RWPE2 (cell line): ENCODE results near the gene ARAP2.

Source experiments
- ATAC-seq: fragments of 200-7000 bp; cut with Tn5 transposase; 3 replicates; pipeline ENCODE4 v1.9.1; 2021; ENCODE audit warnings: low read depth
- DNase-seq: peaks from one replicate; pipeline ENCODE4 v3.0.0-alpha.2; 2020; ENCODE audit warnings: low spot score
- H3K27ac ChIP-seq: fragments of 450-650 bp; 2 replicates; pipeline ENCODE4 v1.5.1; 2017; ENCODE audit warnings: mild to moderate bottlenecking; ENCODE audit not compliant: poor library complexity, severe bottlenecking
- H3K27me3 ChIP-seq: fragments of 250-450 bp; sonication (Bioruptor Pico); 2 replicates; pipeline ENCODE4 v1.5.1; 2021; ENCODE audit warnings: mild to moderate bottlenecking, moderate library complexity; ENCODE audit not compliant: insufficient read depth, poor library complexity, severe bottlenecking
- H3K36me3 ChIP-seq: fragments of 250-450 bp; sonication (Bioruptor Pico); 2 replicates; pipeline ENCODE4 v1.5.1; 2020; ENCODE audit warnings: low read depth, mild to moderate bottlenecking, moderate library complexity
- H3K4me1 ChIP-seq: fragments of 250-450 bp; sonication (Bioruptor Pico); 2 replicates; pipeline ENCODE4 v1.5.1; 2021; ENCODE audit warnings: mild to moderate bottlenecking, moderate library complexity; ENCODE audit not compliant: insufficient read depth, poor library complexity, severe bottlenecking
- H3K4me3 ChIP-seq: fragments of 250-450 bp; sonication (Bioruptor Pico); 2 replicates; pipeline ENCODE4 v1.5.1; 2021; ENCODE audit warnings: mild to moderate bottlenecking, moderate library complexity; ENCODE audit not compliant: severe bottlenecking
- H3K9me3 ChIP-seq: fragments of 250-450 bp; sonication (Bioruptor Pico); 2 replicates; pipeline ENCODE4 v1.5.1; 2021; ENCODE audit warnings: mild to moderate bottlenecking, moderate library complexity; ENCODE audit not compliant: severe bottlenecking
- TF ChIP-seq, protein P1 (sequence below): fragments of 450-650 bp; IDR thresholded peaks from one replicate; pipeline ENCODE4 v1.5.1; 2017; ENCODE audit warnings: mild to moderate bottlenecking, moderate library complexity; ENCODE audit not compliant: poor library complexity, severe bottlenecking

Gene ARAP2

DNA sequence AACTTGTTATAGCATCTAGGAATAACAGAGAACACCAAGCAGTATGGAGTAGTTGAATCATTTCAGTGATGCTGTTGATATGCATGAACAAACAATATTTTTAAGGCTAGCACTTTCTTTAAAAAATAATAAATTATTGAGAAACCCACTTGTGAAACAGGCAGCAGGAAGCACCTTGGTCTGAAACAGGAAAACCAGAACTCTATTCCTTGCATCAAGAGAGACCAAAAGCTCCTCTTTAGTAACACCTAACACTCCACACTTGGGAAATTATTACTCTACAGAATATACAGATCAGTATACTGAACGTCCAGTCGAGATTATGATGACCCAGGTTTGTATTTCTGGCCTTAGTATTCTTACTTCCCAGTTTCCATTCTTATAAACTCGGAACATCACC is 129.0 kb downstream of the ARAP2 start:
- DNase-seq (no peak), ATAC-seq (no peak)
- Histone ChIP-seq H3K27me3 (no peaks in the 10 kb centered on the region), H3K4me3 (no peak overlapping the region), H3K4me1 (no peaks in the 10 kb centered on the region), H3K36me3 (peaks cover 9% of the 10 kb centered on the region; the same call in 1 of the 2 replicates), H3K27ac (no peak overlapping the region), H3K9me3 (no peaks in the 10 kb centered on the region)
- TF ChIP-seq, protein P1, sequence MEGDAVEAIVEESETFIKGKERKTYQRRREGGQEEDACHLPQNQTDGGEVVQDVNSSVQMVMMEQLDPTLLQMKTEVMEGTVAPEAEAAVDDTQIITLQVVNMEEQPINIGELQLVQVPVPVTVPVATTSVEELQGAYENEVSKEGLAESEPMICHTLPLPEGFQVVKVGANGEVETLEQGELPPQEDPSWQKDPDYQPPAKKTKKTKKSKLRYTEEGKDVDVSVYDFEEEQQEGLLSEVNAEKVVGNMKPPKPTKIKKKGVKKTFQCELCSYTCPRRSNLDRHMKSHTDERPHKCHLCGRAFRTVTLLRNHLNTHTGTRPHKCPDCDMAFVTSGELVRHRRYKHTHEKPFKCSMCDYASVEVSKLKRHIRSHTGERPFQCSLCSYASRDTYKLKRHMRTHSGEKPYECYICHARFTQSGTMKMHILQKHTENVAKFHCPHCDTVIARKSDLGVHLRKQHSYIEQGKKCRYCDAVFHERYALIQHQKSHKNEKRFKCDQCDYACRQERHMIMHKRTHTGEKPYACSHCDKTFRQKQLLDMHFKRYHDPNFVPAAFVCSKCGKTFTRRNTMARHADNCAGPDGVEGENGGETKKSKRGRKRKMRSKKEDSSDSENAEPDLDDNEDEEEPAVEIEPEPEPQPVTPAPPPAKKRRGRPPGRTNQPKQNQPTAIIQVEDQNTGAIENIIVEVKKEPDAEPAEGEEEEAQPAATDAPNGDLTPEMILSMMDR = no peak

DNA sequence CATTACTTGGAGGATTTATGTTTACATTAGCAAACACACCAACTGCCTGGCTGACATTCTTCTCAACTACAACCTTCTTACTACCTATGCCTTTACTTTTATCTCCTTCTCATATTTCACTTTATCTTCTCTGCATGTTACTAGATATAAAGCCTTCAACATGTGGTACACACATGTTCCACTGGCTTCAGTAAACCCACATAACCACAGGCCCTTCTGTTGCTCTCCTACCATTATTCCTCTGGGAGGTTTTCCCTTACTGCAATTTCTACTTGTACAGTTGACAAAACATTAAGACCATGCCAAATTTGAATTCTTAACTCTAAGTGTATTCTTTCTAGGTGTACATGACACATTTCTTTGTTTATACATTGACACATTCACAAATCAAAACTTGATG is 133.1 kb downstream of the ARAP2 start:
- Histone ChIP-seq H3K4me3 (no peak overlapping the region), H3K27ac (no peak overlapping the region), H3K4me1 (no peaks in the 10 kb centered on the region), H3K36me3 (peaks cover 13% of the 10 kb centered on the region), H3K27me3 (no peaks in the 10 kb centered on the region), H3K9me3 (no peaks in the 10 kb centered on the region)
- DNase-seq (no peak), ATAC-seq (no peak)
- TF ChIP-seq, protein P1 = no peak

DNA sequence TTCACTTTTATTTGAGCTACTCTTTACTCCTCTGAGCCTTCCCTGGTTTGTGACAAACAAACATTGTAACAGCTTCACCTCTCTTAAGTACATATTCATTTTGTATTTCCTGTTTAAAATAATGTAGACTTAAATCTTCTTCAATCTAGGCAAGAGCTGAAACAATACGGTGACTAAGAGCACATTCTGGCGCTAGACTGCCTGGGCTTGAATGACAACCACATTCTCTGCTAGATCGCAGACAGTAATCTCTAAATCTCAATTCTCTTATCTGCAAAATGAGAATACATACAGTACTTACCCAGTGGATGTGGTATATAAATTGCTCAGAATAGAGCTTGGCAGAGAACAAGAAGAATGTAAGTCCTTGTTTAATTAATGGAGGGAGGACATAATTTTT is 144.8 kb downstream of the ARAP2 start:
- no peak overlapping the region for H3K4me3 ChIP-seq
- no peak for DNase-seq
- H3K27me3 ChIP-seq = no peaks in the 10 kb centered on the region
- no peaks in the 10 kb centered on the region for H3K4me1 ChIP-seq
- ATAC-seq = no peak
- H3K36me3 ChIP-seq = no peaks in the 10 kb centered on the region
- TF ChIP-seq, protein P1 = no peak
- H3K27ac ChIP-seq = no peak overlapping the region
- no peaks in the 10 kb centered on the region for H3K9me3 ChIP-seq

DNA sequence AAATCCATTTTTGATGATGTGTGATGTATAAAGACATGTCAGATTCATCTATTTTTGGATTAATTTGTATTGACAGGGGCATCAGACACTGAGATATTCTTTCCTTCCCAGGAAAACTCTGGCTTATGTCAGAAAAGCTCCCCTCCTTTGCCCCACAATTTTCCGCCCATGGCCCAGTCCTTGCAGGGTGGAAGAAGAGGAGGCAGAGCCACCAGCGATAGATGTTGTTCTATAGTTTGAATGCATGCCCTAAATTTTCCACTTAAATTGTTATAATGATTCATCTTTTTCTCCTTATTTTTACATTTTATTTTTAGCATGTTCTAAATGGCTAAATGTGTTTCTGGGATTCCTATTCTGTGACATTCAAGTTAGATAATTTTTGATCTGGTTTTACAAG is 149.3 kb downstream of the ARAP2 start:
- Histone ChIP-seq H3K27me3 (no peaks in the 10 kb centered on the region), H3K36me3 (no peaks in the 10 kb centered on the region), H3K9me3 (no peaks in the 10 kb centered on the region), H3K4me3 (no peak overlapping the region), H3K4me1 (no peaks in the 10 kb centered on the region), H3K27ac (no peak overlapping the region)
- TF ChIP-seq, protein P1 = no peak
- ATAC-seq (no peak), DNase-seq (no peak)

DNA sequence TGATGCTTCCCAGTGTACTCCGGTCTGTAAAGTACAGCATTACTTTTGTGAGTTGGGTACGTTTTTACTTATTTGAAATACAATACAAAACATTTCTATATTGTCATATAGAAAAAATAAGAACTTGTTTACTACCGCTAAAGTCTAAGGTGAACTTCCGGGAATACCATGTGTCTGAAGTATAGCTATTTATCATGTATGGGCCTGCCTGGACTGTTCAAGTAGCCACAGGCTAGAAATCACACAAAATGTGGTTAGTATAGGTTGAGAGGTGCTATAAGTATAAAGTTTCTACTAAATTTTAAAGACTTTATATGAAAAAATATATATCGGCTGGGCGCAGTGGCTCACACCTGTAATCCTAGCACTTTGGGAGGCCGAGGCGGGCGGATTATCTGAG is 152.3 kb downstream of the ARAP2 start:
- H3K36me3 ChIP-seq = no peaks in the 10 kb centered on the region
- H3K4me1 ChIP-seq = no peaks in the 10 kb centered on the region
- TF ChIP-seq, protein P1 = no peak
- H3K4me3 ChIP-seq = no peak overlapping the region
- DNase-seq (no peak), ATAC-seq (no peak)
- H3K9me3 ChIP-seq = no peaks in the 10 kb centered on the region
- no peak overlapping the region for H3K27ac ChIP-seq
- no peaks in the 10 kb centered on the region for H3K27me3 ChIP-seq
